NCI-H1092 (cell line): ENCODE data around the gene CSNK2A1.

Experiments used
- DNase-seq: peaks from one replicate; lab custom pipeline; 2025; lab: John Stamatoyannopoulos, UW

CSNK2A1 gene

DNA sequence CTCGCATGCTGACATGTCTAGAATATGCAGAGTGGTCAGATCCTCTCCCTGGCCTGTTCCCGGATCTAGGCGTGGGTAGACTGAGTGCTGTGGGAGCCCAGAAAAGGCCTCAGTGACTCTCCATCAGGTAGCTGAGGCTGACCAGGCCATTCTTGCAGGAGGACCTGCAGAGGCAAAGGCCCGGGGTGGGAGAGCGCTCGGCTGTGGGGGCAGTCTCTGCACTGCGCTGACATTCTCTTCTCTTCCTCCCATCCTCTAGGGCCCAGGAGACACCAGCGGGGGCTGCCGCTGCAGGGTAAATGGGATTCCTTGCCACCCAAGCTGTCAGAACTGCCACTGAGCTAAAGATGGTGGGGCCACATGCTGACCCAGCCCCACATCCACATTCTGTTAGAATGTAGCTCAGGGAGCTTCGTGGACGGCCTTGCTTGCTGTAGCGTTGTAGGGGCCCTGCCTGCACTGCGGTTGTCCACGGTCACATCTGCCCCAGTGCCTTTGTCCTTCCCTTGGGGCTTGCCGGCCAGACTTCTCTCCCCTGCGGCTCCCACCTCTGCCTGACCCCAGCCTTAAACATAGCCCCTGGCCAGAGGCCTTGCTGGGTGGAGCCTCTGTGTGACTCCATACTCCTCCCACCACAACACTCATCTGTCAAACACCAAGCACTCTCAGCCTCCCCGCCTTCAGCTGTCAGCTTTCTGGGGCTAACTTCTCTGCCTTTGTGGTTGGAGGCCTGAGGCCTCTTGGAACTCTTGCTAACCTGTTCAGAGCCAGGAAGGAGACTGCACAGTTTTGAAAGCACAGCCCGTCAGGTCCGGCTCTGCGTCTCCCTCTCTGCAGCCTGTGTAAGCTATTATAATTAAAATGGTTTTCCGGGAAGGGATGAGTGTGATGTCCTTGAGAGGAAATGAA lies 113.2 kb downstream of the CSNK2A1 start:
- DNase-seq = no peak

GRCh38 chr20:428658-429200 lies 114.9 kb downstream of the CSNK2A1 start:
- DNase-seq = no peak

DNA sequence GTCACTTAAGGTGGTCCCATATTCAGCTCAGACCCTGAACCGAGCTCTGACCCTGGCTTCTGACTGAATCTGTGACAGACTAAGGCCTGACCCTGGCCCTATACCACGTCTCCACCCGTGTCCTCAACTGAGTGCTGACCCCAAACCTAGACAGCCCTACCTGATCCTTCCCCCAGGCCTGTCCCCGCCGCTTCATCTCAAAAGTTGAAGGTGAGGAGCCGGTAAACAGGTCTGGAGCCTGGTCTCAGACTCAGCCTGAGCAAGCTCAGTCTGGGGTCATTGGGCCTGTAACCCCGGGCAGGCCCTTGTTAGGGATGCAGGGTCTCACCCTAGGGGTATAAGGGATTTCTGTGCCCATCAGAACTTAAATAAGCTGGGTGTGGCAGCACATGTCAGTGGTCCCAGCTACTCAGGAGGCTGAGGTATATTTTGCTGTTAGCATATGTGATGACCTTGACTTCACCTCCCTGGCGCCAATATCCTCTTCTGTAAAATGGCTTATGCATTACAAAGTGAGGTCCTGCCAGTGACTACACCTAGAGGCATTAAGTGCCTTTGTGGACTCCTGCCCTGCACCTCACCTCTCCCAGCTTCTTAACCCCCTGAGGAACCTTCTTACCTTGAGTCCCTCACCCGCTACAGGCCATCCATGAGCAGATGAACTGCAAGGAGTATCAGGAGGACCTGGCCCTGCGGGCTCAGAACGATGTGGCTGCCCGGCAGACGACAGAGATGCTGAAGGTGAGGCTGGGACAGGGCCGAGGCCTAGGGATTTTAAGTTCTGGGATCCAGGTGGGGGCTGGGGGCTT lies 115.5 kb downstream of the CSNK2A1 start:
- DNase-seq = no peak

- no peak for DNase-seq
These were observed 116.2 kb downstream of the CSNK2A1 start for GRCh38 chr20:427401-427800.

DNA sequence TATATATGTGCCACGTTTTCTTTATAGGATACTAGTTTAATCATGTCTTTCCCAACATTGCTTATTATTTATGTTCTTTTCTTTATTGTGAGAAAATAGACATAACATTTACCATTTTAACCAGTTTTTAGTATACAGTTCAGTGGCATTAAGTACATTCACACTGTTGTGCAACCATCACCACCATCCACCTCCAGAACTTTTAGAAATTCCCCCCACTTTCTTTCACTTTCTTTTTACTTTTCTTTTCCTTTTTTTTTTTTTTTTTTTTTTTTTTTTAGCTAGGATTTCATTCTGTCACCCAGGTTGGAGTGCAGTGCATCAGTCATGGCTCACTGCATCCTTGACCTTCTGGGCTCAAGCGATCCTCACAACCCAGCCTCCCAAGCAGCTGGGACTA lies 117.0 kb downstream of the CSNK2A1 start:
- DNase-seq = no peak
